WTC11 (cell line): ENCODE data around the gene PPHLN1.

Experiments used
- ELF4 ChIP-seq: sonication (generic); formaldehyde crosslinking; IDR thresholded peaks from 2 replicates; pipeline ENCODE4 v1.8.1; 2022; ENCODE audit warnings: low read depth, mild to moderate bottlenecking, moderate library complexity, missing genetic modification reagents
- JUN ChIP-seq: sonication (generic); formaldehyde crosslinking; IDR thresholded peaks from 2 replicates; pipeline ENCODE4 v1.8.0; 2023; ENCODE audit warnings: mild to moderate bottlenecking, missing genetic modification reagents
- TF ChIP-seq, protein P1 (sequence below): sonication (generic); formaldehyde crosslinking; IDR thresholded peaks from 2 replicates; pipeline ENCODE4 v1.8.0; 2022; ENCODE audit warnings: mild to moderate bottlenecking, missing genetic modification reagents
- TF ChIP-seq, protein P2 (sequence below): sonication (generic); formaldehyde crosslinking; IDR thresholded peaks from 2 replicates; pipeline ENCODE4 v1.8.1; 2023; ENCODE audit warnings: mild to moderate bottlenecking, missing genetic modification reagents, moderate library complexity
- TF ChIP-seq, protein P3 (sequence below): fragments of 200-600 bp; IDR thresholded peaks from 2 replicates; pipeline ENCODE4 v1.8.0; 2022; ENCODE audit warnings: antibody characterized with exemption
- TF ChIP-seq, protein P4 (sequence below): sonication (generic); formaldehyde crosslinking; IDR thresholded peaks from 2 replicates; pipeline ENCODE4 v1.8.0; 2022; ENCODE audit warnings: missing genetic modification reagents
- TF ChIP-seq, protein P5 (sequence below): sonication (generic); formaldehyde crosslinking; IDR thresholded peaks from 2 replicates; pipeline ENCODE4 v1.8.0; 2023; ENCODE audit warnings: mild to moderate bottlenecking, missing genetic modification reagents

DNA sequence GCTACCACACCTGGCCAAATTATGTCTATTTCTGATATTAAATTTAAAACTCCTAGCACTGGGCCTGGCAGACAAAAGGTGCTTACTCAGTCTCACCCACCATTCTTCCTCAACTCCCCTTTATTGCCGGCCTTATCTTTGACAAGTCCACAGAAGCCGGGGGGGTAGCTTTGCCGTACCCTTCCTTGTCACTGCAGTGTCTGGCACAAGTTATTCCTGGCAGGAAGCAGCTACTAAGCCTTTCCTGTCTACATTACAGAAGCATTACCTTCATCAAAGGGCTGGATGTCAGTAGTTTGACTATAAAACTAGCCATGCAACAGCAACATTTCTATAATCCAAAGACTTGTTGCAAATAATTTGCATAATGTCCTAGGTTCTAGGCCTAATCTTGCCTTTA is 136.5 kb downstream of the PPHLN1 start:
- TF ChIP-seq, protein P1, sequence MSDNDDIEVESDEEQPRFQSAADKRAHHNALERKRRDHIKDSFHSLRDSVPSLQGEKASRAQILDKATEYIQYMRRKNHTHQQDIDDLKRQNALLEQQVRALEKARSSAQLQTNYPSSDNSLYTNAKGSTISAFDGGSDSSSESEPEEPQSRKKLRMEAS (CRISPR knock-in tag): no peak
- TF ChIP-seq, protein P2, sequence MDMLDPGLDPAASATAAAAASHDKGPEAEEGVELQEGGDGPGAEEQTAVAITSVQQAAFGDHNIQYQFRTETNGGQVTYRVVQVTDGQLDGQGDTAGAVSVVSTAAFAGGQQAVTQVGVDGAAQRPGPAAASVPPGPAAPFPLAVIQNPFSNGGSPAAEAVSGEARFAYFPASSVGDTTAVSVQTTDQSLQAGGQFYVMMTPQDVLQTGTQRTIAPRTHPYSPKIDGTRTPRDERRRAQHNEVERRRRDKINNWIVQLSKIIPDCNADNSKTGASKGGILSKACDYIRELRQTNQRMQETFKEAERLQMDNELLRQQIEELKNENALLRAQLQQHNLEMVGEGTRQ (CRISPR knock-in tag): no peak
- TF ChIP-seq, protein P3, sequence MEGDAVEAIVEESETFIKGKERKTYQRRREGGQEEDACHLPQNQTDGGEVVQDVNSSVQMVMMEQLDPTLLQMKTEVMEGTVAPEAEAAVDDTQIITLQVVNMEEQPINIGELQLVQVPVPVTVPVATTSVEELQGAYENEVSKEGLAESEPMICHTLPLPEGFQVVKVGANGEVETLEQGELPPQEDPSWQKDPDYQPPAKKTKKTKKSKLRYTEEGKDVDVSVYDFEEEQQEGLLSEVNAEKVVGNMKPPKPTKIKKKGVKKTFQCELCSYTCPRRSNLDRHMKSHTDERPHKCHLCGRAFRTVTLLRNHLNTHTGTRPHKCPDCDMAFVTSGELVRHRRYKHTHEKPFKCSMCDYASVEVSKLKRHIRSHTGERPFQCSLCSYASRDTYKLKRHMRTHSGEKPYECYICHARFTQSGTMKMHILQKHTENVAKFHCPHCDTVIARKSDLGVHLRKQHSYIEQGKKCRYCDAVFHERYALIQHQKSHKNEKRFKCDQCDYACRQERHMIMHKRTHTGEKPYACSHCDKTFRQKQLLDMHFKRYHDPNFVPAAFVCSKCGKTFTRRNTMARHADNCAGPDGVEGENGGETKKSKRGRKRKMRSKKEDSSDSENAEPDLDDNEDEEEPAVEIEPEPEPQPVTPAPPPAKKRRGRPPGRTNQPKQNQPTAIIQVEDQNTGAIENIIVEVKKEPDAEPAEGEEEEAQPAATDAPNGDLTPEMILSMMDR: no peak
- TF ChIP-seq, protein P4, sequence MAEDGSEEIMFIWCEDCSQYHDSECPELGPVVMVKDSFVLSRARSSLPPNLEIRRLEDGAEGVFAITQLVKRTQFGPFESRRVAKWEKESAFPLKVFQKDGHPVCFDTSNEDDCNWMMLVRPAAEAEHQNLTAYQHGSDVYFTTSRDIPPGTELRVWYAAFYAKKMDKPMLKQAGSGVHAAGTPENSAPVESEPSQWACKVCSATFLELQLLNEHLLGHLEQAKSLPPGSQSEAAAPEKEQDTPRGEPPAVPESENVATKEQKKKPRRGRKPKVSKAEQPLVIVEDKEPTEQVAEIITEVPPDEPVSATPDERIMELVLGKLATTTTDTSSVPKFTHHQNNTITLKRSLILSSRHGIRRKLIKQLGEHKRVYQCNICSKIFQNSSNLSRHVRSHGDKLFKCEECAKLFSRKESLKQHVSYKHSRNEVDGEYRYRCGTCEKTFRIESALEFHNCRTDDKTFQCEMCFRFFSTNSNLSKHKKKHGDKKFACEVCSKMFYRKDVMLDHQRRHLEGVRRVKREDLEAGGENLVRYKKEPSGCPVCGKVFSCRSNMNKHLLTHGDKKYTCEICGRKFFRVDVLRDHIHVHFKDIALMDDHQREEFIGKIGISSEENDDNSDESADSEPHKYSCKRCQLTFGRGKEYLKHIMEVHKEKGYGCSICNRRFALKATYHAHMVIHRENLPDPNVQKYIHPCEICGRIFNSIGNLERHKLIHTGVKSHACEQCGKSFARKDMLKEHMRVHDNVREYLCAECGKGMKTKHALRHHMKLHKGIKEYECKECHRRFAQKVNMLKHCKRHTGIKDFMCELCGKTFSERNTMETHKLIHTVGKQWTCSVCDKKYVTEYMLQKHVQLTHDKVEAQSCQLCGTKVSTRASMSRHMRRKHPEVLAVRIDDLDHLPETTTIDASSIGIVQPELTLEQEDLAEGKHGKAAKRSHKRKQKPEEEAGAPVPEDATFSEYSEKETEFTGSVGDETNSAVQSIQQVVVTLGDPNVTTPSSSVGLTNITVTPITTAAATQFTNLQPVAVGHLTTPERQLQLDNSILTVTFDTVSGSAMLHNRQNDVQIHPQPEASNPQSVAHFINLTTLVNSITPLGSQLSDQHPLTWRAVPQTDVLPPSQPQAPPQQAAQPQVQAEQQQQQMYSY: no peak
- TF ChIP-seq JUN (no peak), ELF4 (CRISPR knock-in tag) (no peak)
- TF ChIP-seq, protein P5, sequence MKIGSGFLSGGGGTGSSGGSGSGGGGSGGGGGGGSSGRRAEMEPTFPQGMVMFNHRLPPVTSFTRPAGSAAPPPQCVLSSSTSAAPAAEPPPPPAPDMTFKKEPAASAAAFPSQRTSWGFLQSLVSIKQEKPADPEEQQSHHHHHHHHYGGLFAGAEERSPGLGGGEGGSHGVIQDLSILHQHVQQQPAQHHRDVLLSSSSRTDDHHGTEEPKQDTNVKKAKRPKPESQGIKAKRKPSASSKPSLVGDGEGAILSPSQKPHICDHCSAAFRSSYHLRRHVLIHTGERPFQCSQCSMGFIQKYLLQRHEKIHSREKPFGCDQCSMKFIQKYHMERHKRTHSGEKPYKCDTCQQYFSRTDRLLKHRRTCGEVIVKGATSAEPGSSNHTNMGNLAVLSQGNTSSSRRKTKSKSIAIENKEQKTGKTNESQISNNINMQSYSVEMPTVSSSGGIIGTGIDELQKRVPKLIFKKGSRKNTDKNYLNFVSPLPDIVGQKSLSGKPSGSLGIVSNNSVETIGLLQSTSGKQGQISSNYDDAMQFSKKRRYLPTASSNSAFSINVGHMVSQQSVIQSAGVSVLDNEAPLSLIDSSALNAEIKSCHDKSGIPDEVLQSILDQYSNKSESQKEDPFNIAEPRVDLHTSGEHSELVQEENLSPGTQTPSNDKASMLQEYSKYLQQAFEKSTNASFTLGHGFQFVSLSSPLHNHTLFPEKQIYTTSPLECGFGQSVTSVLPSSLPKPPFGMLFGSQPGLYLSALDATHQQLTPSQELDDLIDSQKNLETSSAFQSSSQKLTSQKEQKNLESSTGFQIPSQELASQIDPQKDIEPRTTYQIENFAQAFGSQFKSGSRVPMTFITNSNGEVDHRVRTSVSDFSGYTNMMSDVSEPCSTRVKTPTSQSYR: no peak
